Measurements from ENCODE around the gene TMEM101. TPM values are rescaled to one million over a fixed set of nuclear protein-coding genes. Genes with fewer than 3 reads are reported as not detected.

TMEM101 gene
- total and polyA plus RNA-seq, 2 of the 8 experiments (the other 6 are each of a cell fraction or from before 2014, with no cell fraction given): 16.1 to 44.7 TPM

DNA sequence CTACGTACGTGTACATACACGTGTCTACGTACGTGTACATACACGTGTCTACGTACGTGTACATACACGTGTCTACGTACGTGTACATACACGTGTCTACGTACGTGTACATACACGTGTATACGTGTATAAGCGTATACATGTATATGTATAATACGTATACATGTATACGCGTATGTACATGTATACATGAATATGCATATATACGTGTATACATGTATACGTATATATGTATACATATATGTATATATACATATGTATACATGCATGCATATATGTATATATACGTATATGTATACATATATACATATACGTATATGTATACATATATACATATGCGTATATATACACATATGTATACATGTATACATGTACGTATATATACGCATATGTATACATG lies 38.9 kb downstream of the TMEM101 start (continued):
- TF ChIP-seq, protein P1, sequence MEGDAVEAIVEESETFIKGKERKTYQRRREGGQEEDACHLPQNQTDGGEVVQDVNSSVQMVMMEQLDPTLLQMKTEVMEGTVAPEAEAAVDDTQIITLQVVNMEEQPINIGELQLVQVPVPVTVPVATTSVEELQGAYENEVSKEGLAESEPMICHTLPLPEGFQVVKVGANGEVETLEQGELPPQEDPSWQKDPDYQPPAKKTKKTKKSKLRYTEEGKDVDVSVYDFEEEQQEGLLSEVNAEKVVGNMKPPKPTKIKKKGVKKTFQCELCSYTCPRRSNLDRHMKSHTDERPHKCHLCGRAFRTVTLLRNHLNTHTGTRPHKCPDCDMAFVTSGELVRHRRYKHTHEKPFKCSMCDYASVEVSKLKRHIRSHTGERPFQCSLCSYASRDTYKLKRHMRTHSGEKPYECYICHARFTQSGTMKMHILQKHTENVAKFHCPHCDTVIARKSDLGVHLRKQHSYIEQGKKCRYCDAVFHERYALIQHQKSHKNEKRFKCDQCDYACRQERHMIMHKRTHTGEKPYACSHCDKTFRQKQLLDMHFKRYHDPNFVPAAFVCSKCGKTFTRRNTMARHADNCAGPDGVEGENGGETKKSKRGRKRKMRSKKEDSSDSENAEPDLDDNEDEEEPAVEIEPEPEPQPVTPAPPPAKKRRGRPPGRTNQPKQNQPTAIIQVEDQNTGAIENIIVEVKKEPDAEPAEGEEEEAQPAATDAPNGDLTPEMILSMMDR (IDR thresholded peaks at IDR 0.05; ENCODE audit: control extremely low read depth in 1 of 3, insufficient read depth in 1 of 3, low read depth in 1 of 3, low read length in 3 of 3): no peak
- TF ChIP-seq, protein P2, sequence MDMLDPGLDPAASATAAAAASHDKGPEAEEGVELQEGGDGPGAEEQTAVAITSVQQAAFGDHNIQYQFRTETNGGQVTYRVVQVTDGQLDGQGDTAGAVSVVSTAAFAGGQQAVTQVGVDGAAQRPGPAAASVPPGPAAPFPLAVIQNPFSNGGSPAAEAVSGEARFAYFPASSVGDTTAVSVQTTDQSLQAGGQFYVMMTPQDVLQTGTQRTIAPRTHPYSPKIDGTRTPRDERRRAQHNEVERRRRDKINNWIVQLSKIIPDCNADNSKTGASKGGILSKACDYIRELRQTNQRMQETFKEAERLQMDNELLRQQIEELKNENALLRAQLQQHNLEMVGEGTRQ (IDR thresholded peaks at IDR 0.05; ENCODE audit: low read length): no peak
- TF ChIP-seq TCF12 (IDR thresholded peaks at IDR 0.05; ENCODE audit: low read depth, low read length) (no peak), FOSL1 (IDR thresholded peaks at IDR 0.05; ENCODE audit: insufficient read depth, low read depth, low read length) (no peak)

Measured in H1 (cell line).